ENCODE measurements around the gene HOXA7.
A peak's percentile ranks its signal among the peaks of the same experiment; 100 is the strongest.

HOXA7 gene

GRCh38 chr7:27146491-27147198 is 9.8 kb downstream of the HOXA7 start:
- DNase-seq, result peak; percentile 54

GRCh38 chr7:27145914-27146412 is 10.5 kb downstream of the HOXA7 start:
- DNase-seq, result peak; percentile 32

GRCh38 chr7:27145165-27145913 is 11.1 kb downstream of the HOXA7 start:
- no peak for DNase-seq

- DNase-seq, result no peak
Measured at GRCh38 chr7:27144781-27145164, 11.7 kb downstream of the HOXA7 start.

- no peak for DNase-seq
Measured at GRCh38 chr7:27143950-27144780, 12.3 kb downstream of the HOXA7 start.

GRCh38 chr7:27143023-27143949 is 13.2 kb downstream of the HOXA7 start, which contains the start of gene HOXA5:
HOXA5 (minus strand) TSS chr7:27143681; CDS start chr7:27143607, 74 bp downstream.
- no peak for DNase-seq

- DNase-seq, result no peak
Measured at GRCh38 chr7:27142580-27143022, 13.9 kb downstream of the HOXA7 start.

- DNase-seq, result no peak
Measured at GRCh38 chr7:27141923-27142579, 14.4 kb downstream of the HOXA7 start.

GRCh38 chr7:27141137-27141922 is 15.1 kb downstream of the HOXA7 start:
- DNase-seq, result no peak

GRCh38 chr7:27140126-27140857 is 16.2 kb downstream of the HOXA7 start:
- no peak for DNase-seq

- no peak for DNase-seq
Measured at GRCh38 chr7:27139334-27140125, 16.9 kb downstream of the HOXA7 start.

- DNase-seq, result no peak
Measured at GRCh38 chr7:27138985-27139333, 17.5 kb downstream of the HOXA7 start.

- no peak for DNase-seq
Measured at GRCh38 chr7:27138472-27138871, 18.0 kb downstream of the HOXA7 start.

- no peak for DNase-seq
Measured at GRCh38 chr7:27137640-27138315, 18.7 kb downstream of the HOXA7 start.

GRCh38 chr7:27134392-27134791 is 22.1 kb downstream of the HOXA7 start:
- DNase-seq, result no peak

GRCh38 chr7:27133409-27134231 is 22.9 kb downstream of the HOXA7 start:
- no peak for DNase-seq

- no peak for DNase-seq
Measured at GRCh38 chr7:27132978-27133377, 23.5 kb downstream of the HOXA7 start.

- DNase-seq, result no peak
Measured at GRCh38 chr7:27132214-27132613, 24.3 kb downstream of the HOXA7 start.

Measured in activated CD8-positive, alpha-beta memory T cell treated with anti-CD3 and anti-CD28 coated beads for 24 hours (primary cell).